Parathyroid adenoma (tissue), 2 donors: ENCODE data around the gene TSPEAR.

ENCODE experiments used
- H2AFZ ChIP-seq: fragments of 300-600 bp; sonication (generic); one replicate; pipeline ENCODE4 v1.7.0; 2017; ENCODE audit warnings: antibody characterized with exemption, mild to moderate bottlenecking
- H3K27ac ChIP-seq: fragments of 300-600 bp; sonication (generic); one replicate; pipeline ENCODE4 v1.7.0; 2017
- H3K27me3 ChIP-seq: fragments of 300-600 bp; sonication (generic); one replicate; pipeline ENCODE4 v1.7.0; 2017; ENCODE audit warnings: low read length; ENCODE audit not compliant: control insufficient read depth, insufficient read depth
- H3K36me3 ChIP-seq: fragments of 300-600 bp; sonication (generic); one replicate; pipeline ENCODE4 v1.7.0; 2017; ENCODE audit warnings: low read length; ENCODE audit not compliant: control insufficient read depth, insufficient read depth
- H3K4me1 ChIP-seq: fragments of 300-600 bp; sonication (generic); one replicate; pipeline ENCODE4 v1.7.0; 2017; ENCODE audit warnings: control low read depth
- H3K4me2 ChIP-seq: fragments of 300-600 bp; sonication (generic); one replicate; pipeline ENCODE4 v1.7.0; 2017; ENCODE audit warnings: low read length
- H3K4me3 ChIP-seq: fragments of 300-600 bp; sonication (generic); one replicate; pipeline ENCODE4 v1.7.0; 2017; ENCODE audit warnings: low read depth, low read length
- H3K79me2 ChIP-seq: fragments of 300-600 bp; sonication (generic); one replicate; pipeline ENCODE4 v1.7.0; 2017; ENCODE audit warnings: control low read depth
- H3K9ac ChIP-seq: fragments of 300-600 bp; sonication (generic); one replicate; pipeline ENCODE4 v1.7.0; 2017; ENCODE audit warnings: mild to moderate bottlenecking
- H3K9me3 ChIP-seq: fragments of 300-600 bp; sonication (generic); one replicate; pipeline ENCODE4 v1.7.0; 2017; ENCODE audit warnings: low read length; ENCODE audit not compliant: control insufficient read depth
- CTCF ChIP-seq: fragments of 300-600 bp; sonication (generic); IDR thresholded peaks from one replicate; pipeline ENCODE4 v1.7.0; 2017; ENCODE audit warnings: antibody characterized with exemption, mild to moderate bottlenecking
- donor health status: primary hyperparathyroidism.

TSPEAR gene

GRCh38 chr21:44542716-44543115, 168.7 kb downstream of the TSPEAR start:
- Histone ChIP-seq H3K9me3 (no peaks in the 10 kb centered on the region), H3K79me2 (no peaks in the 10 kb centered on the region), H3K4me1 (no peaks in the 10 kb centered on the region), H3K9ac (no peak overlapping the region), H3K27ac (no peak overlapping the region), H3K36me3 (no peaks in the 10 kb centered on the region), H2AFZ (no peak overlapping the region), H3K4me2 (no peak overlapping the region), H3K27me3 (no peaks in the 10 kb centered on the region), H3K4me3 (no peak overlapping the region)
- TF ChIP-seq CTCF, result no peak

DNA sequence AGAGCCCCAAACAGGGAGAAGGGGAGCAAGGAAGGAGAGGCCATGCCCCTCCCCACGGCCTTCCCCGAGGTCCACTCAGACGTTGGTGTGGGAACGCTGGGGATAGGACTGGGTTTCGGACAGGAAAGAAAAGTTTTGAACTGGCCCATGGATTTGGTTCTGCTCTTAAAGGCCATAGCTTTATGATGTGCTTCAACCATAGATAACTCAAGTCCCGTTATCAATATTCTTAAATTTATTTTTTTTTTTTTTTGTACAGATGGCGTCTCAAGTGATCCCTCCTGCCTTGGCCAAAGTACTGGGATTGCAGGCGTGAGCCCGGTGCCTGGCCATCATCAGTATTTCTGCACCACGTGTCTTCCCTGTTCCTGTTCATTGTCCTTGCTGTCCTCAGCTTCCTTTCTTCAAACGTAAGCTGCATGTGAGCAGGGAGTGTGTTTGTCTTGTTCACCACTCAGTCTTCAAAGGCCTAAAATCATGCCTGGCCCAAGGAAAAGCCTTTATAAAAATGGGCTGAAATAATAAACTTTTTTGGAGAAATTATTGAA, 170.6 kb downstream of the TSPEAR start:
- no peaks in the 10 kb centered on the region for H3K4me1 ChIP-seq
- H3K27me3 ChIP-seq, result no peaks in the 10 kb centered on the region
- H3K4me2 ChIP-seq, result no peak overlapping the region
- H3K36me3 ChIP-seq, result no peaks in the 10 kb centered on the region
- H3K79me2 ChIP-seq, result no peaks in the 10 kb centered on the region
- H3K4me3 ChIP-seq, result no peak overlapping the region
- no peak overlapping the region for H3K27ac ChIP-seq
- no peak for TF ChIP-seq CTCF
- no peak overlapping the region for H2AFZ ChIP-seq
- no peaks in the 10 kb centered on the region for H3K9me3 ChIP-seq
- H3K9ac ChIP-seq, result no peak overlapping the region

DNA sequence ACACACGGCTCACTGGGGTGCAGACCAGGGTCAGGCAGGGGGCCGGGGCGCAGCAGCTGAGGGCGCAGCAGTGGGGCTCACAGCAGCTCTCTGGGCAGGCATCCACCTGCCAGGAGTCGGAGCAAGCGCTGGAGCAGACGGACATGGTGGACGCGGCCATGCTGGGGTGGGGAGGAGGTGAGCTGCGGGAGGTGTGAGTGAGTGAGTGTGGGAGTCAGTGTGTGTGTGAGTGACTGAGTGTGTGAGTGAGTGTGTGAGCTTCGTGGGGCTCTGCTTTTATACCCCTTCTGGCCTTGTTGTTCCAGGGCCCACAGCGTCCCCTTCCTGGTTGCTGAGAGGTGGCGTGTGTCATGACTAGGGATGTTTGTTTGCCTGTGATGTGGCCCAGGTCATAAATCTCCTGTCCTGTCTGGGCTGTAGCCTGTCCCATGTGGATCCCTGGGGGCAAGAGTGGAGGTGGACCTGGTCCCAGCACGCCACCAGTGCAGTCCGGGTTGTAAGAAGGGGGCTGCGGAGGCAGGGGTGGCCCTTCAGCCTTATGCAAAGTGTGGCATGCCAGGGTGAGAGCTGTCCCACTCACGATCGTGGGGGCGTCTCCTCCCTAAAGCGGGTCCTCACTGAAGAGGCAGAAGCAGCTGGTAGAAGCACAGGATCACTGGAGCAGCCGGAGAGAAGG, 171.2 kb downstream of the TSPEAR start, which contains the start of gene KRTAP10-1:
Gene KRTAP10-1 (minus strand): TSS at position 205 of the 676 bp plus-strand sequence. CDS start 45 bp downstream, at position 160.
- H3K4me2 ChIP-seq, result no peak within 1 kb of the TSS
- H3K4me3 ChIP-seq, result no peak within 1 kb of the TSS
- H3K79me2 ChIP-seq, result no peaks in the 10 kb centered on the region
- H3K27me3 ChIP-seq, result no peaks in the 10 kb centered on the region
- H3K36me3 ChIP-seq, result no peaks in the 10 kb centered on the region
- H3K27ac ChIP-seq, result no peak within 1 kb of the TSS
- no peaks in the 10 kb centered on the region for H3K4me1 ChIP-seq
- H3K9me3 ChIP-seq, result no peaks in the 10 kb centered on the region
- no peak within 1 kb of the TSS for H3K9ac ChIP-seq
- no peak for TF ChIP-seq CTCF
- no peak within 1 kb of the TSS for H2AFZ ChIP-seq

DNA sequence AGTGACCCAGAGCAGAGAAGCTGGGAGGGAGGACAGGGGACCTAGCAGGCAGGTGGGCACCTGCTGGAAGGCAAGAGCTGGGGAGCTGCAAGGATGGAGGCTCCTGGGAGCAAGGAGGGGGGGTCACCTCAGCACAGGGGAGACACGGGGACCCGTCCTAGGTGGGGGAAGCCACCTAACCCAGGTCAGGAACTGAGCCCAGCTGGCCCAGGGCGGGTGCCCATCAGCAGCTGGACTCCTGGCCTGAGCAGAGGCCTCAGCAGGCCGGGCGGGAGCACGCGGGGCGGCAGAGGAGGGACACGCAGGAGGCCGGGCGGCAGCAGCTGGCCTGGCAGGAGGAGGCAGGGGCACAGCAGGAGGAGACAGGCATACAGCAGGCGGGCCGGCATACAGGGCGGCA, 172.3 kb downstream of the TSPEAR start:
- H3K4me1 ChIP-seq, result no peaks in the 10 kb centered on the region
- no peak overlapping the region for H2AFZ ChIP-seq
- no peak overlapping the region for H3K4me2 ChIP-seq
- H3K79me2 ChIP-seq, result no peaks in the 10 kb centered on the region
- H3K36me3 ChIP-seq, result no peaks in the 10 kb centered on the region
- H3K27ac ChIP-seq, result no peak overlapping the region
- H3K9ac ChIP-seq, result no peak overlapping the region
- no peak overlapping the region for H3K4me3 ChIP-seq
- TF ChIP-seq CTCF, result no peak
- no peaks in the 10 kb centered on the region for H3K9me3 ChIP-seq
- no peaks in the 10 kb centered on the region for H3K27me3 ChIP-seq
